HG02678 (cell line): ENCODE measurements around the gene CRYBA4.
A peak's percentile ranks its signal among the peaks of the same experiment; 100 is the strongest.

Experiments used
- ATAC-seq: cut with Tn5 transposase; IDR thresholded peaks from one replicate; pipeline ENCODE4 v1.9.1; 2021; ENCODE audit warnings: mild to moderate bottlenecking, moderate library complexity; ENCODE audit not compliant: unreplicated experiment

CRYBA4 gene

DNA sequence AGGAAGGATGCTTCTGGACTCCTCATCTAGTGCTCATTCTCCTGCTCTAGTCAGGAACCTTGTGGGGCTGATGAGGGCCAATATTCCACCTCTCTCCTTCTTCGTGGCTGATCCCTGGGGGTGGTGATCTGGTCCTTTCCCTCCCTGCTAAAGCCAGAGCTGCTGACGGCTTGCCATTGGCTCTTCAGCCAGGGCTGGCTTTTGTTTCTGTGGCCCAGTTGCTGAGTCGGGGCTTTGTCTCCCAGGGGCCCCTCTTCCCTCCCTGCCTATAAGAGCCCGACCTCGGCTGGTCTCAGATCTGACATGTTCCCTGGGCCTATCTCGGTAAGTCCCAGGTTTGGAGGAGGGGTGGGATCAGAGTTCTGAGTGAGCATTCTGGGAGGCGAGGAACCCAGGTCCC is at the start of gene CRYBA4:
TSS of gene CRYBA4 (plus strand) at position 301 of the 400 bp plus-strand sequence. CDS start 634 bp downstream, outside the sequence.
- ATAC-seq, result no peak

GRCh38 chr22:26573026-26573662 is 48.6 kb upstream of the CRYBA4 start:
- no peak for ATAC-seq

GRCh38 chr22:26574001-26574723 is 47.6 kb upstream of the CRYBA4 start:
- ATAC-seq, result no peak

- no peak for ATAC-seq
Measured at GRCh38 chr22:26576026-26576680, 45.6 kb upstream of the CRYBA4 start.

- no peak for ATAC-seq
Measured at GRCh38 chr22:26577081-26577480, 44.7 kb upstream of the CRYBA4 start.

- peak; percentile 76 for ATAC-seq
Measured at GRCh38 chr22:26579331-26579886, 42.4 kb upstream of the CRYBA4 start.

DNA sequence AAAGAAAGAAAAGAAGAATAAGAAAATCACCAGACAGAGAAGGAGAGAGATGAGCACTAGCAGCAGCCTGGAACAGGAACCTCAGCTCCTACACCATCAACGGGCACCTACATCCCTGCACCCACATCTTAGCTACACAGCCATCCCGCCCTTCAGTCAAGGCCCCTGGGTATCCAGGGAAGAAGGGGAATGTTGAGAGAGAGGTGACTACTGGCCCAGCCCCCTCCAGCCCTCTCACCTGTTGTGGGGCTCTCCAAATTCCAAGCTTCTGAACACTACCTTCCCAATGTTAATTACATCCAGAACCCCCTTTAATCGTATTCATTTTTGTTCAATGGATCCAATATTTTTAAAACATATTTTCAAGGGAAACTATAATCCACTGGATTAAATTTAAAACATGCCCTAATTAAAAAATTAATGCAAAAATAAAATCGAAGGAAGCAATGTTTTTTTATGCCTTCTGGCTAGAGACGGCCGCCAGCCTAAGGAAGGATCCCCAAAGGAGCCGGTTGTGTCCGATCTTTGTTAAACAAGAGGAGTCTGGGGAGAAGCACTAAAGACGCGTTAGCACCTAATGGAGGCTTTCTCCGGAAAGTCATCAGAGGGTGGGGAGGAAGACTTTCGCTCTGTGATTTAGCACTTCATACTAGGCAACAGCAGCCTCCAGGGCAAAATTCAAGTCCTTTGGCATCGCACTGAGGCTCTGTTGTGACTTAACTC is 41.4 kb upstream of the CRYBA4 start:
- ATAC-seq, result no peak

DNA sequence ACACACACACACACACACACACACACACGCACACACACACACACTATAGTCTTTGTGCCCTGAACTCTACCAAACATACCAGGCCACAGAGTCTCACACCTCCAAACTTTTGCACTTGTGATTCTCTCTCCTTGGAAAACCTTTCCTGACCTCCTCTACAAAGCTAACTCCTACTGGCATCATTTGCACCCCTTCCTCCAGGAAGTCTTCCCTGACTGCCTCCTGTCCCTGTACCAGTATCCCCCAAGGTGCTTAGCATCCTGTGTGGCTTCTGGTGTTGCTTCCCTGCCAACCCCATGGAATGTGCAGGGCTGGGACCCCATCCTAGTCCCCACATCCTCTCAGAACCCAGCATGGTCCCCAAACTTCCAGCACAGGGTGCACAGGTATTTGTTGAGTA is 40.7 kb upstream of the CRYBA4 start:
- no peak for ATAC-seq

DNA sequence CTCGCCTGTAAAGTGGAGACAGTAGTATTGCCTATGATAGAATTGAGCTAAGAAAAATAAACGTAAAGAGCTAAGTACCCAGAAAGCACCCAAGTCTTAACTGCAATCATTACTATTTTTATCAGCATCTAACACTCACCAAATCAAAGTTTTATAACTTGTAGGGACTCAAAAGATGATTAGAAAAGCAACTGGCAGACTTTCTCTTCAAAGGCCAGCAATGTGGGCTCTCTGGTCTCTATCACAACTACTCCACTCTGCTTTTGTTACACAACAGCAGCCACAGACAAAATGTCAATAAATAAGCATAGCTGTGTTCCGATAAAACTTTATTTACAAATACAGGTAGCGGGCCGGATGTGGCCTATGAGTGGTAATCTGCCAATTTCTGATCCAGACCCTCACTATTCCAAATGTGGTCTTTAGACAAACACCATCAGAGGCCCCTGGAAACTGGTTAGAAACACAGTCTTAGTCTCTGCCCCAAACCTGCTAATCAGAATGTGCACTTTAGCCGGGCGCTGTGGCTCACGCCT is 40.1 kb upstream of the CRYBA4 start:
- no peak for ATAC-seq

DNA sequence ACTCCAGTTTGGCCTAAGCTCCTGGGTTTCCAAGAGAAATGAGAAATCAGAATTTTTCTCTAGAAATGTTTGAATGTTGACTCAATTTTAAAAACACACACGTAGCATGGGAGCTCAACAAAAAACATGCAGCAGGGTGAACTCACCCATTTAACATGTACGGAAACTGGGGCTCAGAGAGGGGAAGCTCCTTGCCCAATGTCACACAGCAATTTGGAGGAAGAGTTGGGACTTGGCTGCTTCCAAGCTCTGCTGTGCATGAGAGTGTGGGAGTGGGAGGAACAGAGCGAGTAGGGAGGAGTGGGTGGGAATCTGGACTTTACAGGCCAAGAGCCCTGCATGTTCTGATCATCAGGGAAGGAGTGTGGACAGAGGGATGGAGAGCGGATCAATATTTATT is 37.8 kb upstream of the CRYBA4 start:
- no peak for ATAC-seq

DNA sequence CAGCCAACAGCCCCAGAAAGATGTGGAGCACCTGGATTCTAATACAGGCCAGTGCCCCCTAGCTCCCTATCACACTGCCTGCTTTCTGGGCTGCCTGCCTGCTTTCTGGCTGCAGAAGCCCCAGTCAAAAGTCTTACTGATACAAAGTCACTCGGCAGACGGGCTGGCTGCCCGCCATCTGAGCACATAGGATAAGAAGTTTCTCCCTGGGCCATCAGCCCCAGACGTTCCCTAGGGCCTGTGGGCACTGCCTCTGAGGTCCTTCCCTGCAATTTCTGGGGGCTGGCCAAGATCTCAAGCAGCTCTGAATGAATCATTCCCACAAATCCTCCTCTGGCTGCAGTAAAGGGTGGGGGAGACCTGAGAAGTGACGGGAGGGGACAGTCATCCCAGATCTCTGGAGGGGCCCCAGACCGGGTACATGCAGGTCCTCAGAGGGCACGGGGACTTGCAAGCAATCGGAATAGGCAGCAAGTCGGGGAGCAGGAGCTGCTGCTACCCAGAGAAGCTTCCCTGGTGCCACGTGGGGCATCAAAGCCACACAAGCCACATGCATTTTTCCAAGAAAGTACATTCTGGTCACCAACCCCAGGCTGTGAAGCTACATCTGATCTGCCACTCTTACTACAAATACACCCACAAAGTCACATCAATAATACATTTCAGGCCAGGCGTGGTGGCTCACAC is 36.5 kb upstream of the CRYBA4 start:
- ATAC-seq, result no peak

DNA sequence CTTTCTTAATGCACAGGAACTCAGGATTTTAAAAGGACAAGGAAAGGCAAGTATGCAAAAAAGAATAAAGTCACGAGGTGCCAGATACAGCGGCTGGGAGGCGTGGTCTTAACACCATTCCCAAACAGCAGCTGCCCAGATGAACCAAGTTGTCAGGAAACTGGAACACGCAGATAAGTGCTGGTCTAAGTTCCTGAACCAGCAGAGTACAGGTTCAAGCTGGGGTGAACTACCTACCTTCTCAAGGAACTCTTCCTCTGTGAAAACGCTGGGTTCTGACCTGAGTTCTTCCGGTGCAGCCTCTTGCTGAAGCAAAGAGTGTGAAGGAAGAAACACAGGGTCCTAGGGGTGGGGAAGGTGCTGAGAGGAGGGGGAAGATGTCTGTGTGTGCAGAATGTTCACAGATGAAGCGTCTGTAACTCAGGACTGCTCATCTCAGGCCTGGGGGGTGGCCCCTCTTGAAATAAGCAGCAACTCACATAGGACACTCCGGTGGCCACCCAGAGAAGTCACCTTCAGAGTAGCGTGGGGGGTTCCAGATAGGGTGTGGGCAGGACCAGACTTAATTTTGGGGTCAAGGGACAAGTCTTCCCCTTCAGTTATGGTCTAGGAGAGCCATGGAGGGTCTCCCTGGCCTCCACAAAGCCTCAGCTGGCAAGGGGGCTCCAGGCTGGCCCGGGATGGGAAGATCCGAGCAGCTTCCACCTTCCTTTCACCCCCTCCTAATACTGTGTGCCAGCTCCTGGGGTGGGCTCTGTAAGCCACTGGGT is 35.0 kb upstream of the CRYBA4 start:
- ATAC-seq, result no peak

DNA sequence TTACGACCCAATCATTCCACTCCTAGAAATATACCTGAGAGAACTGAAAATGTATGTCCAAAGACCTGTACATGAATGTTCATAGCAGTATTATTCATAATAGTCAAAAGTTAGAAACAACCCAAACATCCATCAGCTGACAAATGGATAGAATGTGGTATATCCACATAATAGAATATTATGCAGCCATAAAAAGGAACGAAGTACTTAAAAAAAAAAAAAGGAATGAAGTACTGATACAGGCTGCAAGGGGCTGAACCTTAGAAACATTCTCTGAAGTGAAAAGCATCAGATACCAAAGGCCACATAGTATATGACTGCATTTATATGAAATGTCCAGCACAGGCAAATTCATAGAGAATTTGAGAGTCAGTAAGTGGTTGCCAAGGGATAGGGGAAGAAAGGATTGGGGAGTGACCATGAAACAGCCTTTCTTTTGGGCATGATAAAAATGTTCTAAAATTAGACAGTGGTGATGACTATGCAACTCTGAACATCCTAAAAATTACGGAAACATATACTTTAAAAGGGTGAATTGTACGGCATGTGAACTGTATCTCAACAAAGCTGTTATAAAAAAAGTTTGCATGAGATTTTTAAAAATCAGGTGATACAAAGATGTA is 33.7 kb upstream of the CRYBA4 start:
- no peak for ATAC-seq

- no peak for ATAC-seq
Measured at GRCh38 chr22:26588729-26589366, 32.9 kb upstream of the CRYBA4 start.

DNA sequence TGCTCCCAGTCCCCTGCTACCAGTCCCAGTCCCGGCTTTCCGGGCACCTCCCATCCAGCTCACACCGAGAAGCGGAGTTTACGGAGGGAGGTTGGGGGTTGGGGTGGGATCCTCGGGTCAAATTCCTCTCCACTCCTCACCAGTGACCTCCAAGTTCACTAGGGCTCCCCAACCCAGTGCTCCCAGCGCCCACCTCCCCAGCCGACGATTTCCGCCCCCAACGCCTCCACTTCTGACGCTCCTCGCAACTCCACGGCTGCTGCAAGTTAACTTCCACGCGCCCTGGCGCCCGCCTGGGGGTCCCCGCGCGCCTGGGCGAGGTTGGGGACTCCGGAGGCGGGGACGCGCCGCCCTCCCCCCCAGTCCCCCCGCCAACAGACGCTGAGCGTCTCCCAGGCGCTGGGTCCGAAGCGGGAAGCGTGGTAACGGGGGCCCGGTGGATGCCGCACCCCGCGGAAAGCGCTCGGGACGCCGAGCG is 32.4 kb upstream of the CRYBA4 start:
- peak; percentile 10 for ATAC-seq

DNA sequence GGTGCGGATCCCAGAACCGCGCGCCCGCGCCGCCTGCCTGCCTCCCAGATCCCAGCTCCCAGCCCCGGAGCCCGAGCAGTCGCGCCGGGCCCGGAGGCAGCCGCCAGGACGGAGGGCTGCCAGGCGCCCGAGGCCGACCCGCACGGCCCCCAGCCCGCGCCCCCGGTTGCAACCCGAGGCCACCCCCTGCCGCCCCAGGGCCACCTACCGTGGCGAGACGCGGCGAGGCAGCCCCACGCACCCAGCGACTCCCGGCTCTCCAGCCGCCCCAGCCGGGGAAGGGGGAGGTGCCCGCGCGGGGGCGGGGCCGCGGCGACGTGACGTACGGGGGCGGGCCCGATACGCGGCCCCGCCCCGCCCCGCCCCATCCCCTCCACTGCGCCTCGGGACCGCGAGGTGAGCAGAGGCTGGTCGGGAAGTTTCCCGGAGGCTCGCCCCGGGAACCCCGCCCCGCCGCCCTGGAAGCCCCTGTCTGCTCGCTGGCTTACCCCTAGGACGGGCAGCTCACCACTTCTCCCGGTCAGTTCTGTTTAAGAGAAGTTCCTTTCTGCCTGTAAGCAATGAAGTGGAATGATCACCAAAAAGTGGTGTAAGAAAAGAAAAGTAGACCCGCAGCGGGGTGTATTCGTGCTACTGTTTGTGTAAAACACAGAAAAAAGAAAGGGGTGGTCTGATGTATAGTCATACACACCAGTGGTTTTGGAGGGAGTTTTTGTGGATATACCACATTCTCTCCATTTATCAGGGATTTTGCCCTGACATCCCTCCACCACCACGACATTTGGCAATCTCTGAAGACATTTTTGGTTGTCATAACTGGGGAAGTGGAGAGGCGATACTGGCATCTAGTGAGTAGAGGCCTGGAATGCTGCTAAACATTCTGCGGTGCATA is 31.7 kb upstream of the CRYBA4 start, which contains the start of gene TPST2:
TSS of gene TPST2 (minus strand) at position 288 of the 892 bp plus-strand sequence. CDS start 48,502 bp downstream, outside the sequence.
- ATAC-seq, result peak; percentile 83

- ATAC-seq, result no peak
Measured at GRCh38 chr22:26592421-26592891, 29.3 kb upstream of the CRYBA4 start.
